ENCODE data around the gene UCKL1.

Gene UCKL1

DNA sequence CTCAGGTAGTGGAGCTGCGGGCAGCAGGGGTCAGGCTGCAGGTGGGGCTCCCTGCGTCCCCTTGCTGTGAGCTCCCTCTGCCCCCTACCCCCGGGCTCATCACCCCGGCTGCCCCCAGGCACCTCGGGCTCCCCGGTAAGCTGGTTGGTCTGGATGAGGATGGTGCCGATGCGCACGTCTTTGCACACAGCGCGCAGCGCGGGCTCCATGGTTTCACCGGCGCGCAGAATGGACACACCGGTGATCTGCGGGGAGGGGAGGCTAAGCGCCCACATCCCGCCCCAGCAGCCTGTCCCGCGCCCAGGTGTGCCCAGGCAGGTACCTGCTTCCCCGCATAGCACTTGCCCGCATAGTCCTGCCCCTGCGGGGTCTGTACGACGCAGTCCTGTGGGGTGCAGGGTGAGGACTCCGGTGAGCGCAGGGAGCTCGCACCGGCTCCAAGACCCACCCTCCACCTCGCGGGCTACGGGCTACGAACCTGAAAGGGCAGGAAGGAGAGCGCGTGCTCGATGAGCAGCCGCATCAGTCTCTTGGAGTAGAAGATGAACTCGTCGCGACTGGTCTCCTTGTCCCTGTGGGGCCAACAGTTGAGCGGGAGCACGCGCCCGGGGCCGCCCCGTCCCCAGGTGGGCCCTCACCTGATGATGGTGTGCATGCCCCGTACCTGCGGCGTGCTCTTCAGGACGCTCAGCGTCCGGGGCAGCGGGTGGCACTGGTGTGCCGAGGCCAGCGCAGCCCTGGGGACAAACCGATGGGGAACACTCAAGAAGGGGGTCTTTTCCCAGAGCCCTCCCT, 15.5 kb downstream of the UCKL1 start:
- no peak overlapping the region for H3K4me3 ChIP-seq (ENCODE audit: low read depth, low read length)
- TF ChIP-seq CTCF (IDR thresholded peaks at IDR 0.05; ENCODE audit: insufficient read depth, low read depth, low read length, missing control alignments), result no peak

DNA sequence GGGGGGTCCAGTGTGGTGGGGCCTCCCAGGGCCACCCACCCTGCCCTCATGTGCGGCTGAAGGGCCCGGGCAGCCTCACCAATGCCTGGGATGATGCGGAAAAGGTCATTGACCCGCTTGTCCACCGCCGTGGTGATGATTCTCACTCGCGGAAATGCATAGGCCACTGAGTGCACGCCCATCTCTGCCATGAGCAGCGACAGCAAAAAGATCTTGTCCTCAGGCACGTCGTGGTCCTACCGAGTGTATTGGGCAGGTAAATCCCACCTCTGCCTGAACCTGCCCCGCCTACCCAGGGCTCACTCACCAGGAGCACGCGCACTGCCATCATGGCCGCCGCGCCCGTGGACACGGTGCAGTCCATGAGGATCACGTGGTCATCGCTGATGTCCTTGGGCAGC, 16.1 kb downstream of the UCKL1 start:
- TF ChIP-seq CTCF (IDR thresholded peaks at IDR 0.05; ENCODE audit: insufficient read depth, low read depth, low read length, missing control alignments), result no peak
- no peak for DNase-seq (ENCODE audit: low read depth)
- no peak overlapping the region for H3K4me3 ChIP-seq (ENCODE audit: low read depth, low read length)

More for the DNA sequence above, 15.5 kb downstream of the UCKL1 start:
- DNase-seq (ENCODE audit: low read depth), result no peak

DNA sequence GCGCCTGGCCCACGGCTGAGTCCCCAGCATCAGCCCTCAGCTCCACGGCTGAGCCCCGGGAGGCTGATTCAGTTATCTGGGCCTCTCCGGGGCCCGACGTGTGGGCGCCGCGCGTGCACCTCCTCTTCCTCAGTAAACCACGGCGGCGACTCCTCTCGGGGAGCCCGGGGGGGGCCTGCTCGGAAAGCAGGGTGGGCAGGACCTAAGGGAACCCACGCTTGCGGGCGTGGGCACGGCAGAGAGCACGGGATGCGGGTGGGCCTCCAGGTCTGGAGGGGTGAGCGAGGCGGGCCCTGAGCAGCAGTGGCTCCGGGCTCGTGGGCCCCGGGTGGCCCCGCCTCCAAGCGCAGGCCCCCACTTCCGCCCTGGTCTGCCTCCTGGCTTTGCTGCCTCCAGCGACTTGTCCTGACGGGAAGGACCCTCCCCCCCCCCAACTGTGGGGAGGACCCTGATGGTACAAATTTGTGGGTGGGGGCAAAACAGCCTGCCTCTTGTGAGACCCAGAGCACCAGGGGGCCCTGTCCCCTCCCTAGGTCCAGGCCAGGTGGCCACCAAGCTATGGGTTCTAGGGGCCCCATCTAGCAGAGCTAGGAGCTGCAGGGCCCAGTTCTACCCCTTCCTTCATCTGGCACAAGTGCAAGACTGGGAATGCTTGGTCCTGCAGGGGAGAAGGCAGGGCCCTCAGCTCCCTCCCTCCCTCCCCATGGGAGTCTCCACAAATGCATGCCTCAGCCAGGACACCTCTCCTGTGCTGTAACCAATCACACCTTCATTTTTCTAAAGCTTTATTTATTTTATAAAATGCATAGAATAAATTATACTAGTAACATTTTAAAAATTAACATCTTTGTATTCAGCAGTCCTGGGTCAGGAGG, 16.9 kb downstream of the UCKL1 start:
- no peak overlapping the region for H3K4me3 ChIP-seq (ENCODE audit: low read depth, low read length)
- DNase-seq (ENCODE audit: low read depth), result no peak
- no peak for TF ChIP-seq CTCF (IDR thresholded peaks at IDR 0.05; ENCODE audit: insufficient read depth, low read depth, low read length, missing control alignments)

DNA sequence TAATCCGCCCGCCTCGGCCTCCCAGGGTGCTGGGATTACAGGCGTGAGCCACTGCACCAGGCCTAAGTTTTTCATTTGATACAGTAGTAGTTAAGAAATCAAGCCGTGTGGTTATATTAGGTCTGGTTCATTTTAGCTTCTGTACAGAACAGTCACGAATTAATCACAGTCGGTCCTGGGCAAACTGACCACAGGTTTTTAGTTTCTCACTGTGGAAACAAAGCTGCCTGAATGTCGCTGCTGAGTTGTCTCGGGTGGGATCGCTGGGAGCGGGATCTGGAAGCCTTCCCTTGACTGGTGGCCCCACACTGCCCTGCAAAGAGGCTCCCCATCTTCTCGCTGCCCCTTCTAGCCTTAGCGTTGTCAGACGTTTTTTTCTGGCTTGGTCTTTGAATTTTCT, 18.6 kb downstream of the UCKL1 start:
- TF ChIP-seq CTCF (IDR thresholded peaks at IDR 0.05; ENCODE audit: insufficient read depth, low read depth, low read length, missing control alignments), result no peak
- no peak for DNase-seq (ENCODE audit: low read depth)
- H3K4me3 ChIP-seq (ENCODE audit: low read depth, low read length), result no peak overlapping the region

DNA sequence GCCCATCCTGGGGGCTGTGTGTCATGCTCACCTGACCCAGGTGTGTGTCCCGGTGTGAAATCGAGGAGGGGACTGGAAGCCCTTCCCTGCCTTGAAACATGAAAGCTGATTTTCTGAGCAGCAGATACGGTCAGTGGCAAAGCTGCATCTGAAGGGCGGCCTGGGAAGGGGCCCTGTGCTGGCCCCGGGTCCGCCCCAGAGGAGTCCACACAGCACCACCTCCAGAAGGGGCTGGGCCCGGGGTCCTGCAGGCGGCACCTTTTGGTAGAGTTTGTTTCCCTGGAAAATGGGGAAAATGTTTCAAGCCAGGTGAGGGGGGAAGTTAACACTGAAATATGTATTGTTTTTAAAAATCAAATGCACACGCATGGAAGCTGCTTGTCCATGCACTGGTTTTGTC, 20.8 kb downstream of the UCKL1 start:
- no peak for DNase-seq (ENCODE audit: low read depth)
- no peak for TF ChIP-seq CTCF (IDR thresholded peaks at IDR 0.05; ENCODE audit: insufficient read depth, low read depth, low read length, missing control alignments)
- no peak overlapping the region for H3K4me3 ChIP-seq (ENCODE audit: low read depth, low read length)

- TF ChIP-seq CTCF (IDR thresholded peaks at IDR 0.05; ENCODE audit: insufficient read depth, low read depth, low read length, missing control alignments), result peak; percentile 11
- no peak for DNase-seq (ENCODE audit: low read depth)
- no peak overlapping the region for H3K4me3 ChIP-seq (ENCODE audit: low read depth, low read length)
These were observed 21.7 kb downstream of the UCKL1 start for GRCh38 chr20:63934271-63935068.
